Keratinocyte (primary cell): Measurements from ENCODE around the gene REPS1. TPM values are rescaled to one million over a fixed set of nuclear protein-coding genes. Genes with fewer than 3 reads are reported as not detected.

Experiments
- DNase-seq: peaks from one replicate; pipeline ENCODE4 v3.0.0-alpha.2; 2011; ENCODE audit warnings: low read depth, missing footprints, low spot score
- FAIRE-seq: peaks from 2 replicates; lab custom pipeline; 2011; peaks lifted over from hg19 to GRCh38; lab: Jason Lieb, UNC
- H2AFZ ChIP-seq: 2 replicates; pipeline ENCODE4 v1.6.0; 2012; ENCODE audit warnings: low read length, control low read depth, inconsistent platforms; ENCODE audit not compliant: control insufficient read depth
- H3K27ac ChIP-seq: 2 replicates; pipeline ENCODE4 v1.5.1; 2011; ENCODE audit warnings: low read length; ENCODE audit not compliant: control insufficient read depth, insufficient read depth
- H3K27me3 ChIP-seq: 3 replicates; pipeline ENCODE4 v1.6.0; 2011; ENCODE audit warnings: low read length; ENCODE audit not compliant: control insufficient read depth, insufficient read depth; ENCODE audit errors: extremely low read depth
- H3K36me3 ChIP-seq, 2 experiments: 2 replicates in 1 of 2; 3 replicates in 1 of 2; pipeline ENCODE4 v1.5.1; 2011; ENCODE audit warnings: low read length in 2 of 2, mild to moderate bottlenecking in 1 of 2; ENCODE audit not compliant: control insufficient read depth in 2 of 2, insufficient read depth in 2 of 2; ENCODE audit errors: extremely low read depth in 1 of 2
- H3K4me1 ChIP-seq: 3 replicates; pipeline ENCODE4 v1.5.1; 2011; ENCODE audit warnings: low read length; ENCODE audit not compliant: control insufficient read depth, insufficient read depth; ENCODE audit errors: extremely low read depth
- H3K4me2 ChIP-seq: 3 replicates; pipeline ENCODE4 v1.6.0; 2011; ENCODE audit warnings: low read depth, low read length; ENCODE audit not compliant: control insufficient read depth, insufficient read depth; ENCODE audit errors: extremely low read depth
- H3K4me3 ChIP-seq, 3 experiments: fragments of 200-600 bp in 1 of 3; sonication (generic) in 1 of 3; 2 replicates in 2 of 3; 3 replicates in 1 of 3; pipeline ENCODE4 v1.5.1; 2011 to 2016; ENCODE audit warnings: low read length in 3 of 3, mild to moderate bottlenecking in 3 of 3, control low read depth in 2 of 3, inconsistent platforms in 1 of 3, low read depth in 1 of 3, mixed read lengths in 1 of 3, mixed run types in 1 of 3, moderate library complexity in 1 of 3; ENCODE audit not compliant: control insufficient read depth in 2 of 3, insufficient read depth in 2 of 3; ENCODE audit errors: extremely low read depth in 1 of 3
- H3K79me2 ChIP-seq: 2 replicates; pipeline ENCODE4 v1.6.0; 2012; ENCODE audit warnings: low read length; ENCODE audit not compliant: control insufficient read depth, insufficient read depth
- H3K9ac ChIP-seq: 3 replicates; pipeline ENCODE4 v1.6.0; 2011; ENCODE audit warnings: low read length; ENCODE audit not compliant: control insufficient read depth, insufficient read depth; ENCODE audit errors: extremely low read depth
- H3K9me1 ChIP-seq: 3 replicates; pipeline ENCODE4 v1.6.0; 2011; ENCODE audit warnings: low read length; ENCODE audit not compliant: control insufficient read depth, insufficient read depth; ENCODE audit errors: extremely low read depth
- H3K9me3 ChIP-seq: 2 replicates; pipeline ENCODE4 v1.5.1; 2012; ENCODE audit warnings: low read depth, low read length; ENCODE audit not compliant: control insufficient read depth
- H4K20me1 ChIP-seq: 3 replicates; pipeline ENCODE4 v1.6.0; 2011; ENCODE audit warnings: low read length; ENCODE audit not compliant: control insufficient read depth, insufficient read depth; ENCODE audit errors: extremely low read depth
- CTCF ChIP-seq, 3 experiments: IDR thresholded peaks in 1 of 3; conservative IDR thresholded peaks in 1 of 3; optimal IDR thresholded peaks in 1 of 3; 2 replicates in 2 of 3; 3 replicates in 1 of 3; pipeline versions ENCODE3 to v1.5.1; 2011; ENCODE audit warnings: low read length in 3 of 3, mild to moderate bottlenecking in 3 of 3, moderate library complexity in 2 of 3, control low read depth in 1 of 3, inconsistent platforms in 1 of 3; ENCODE audit not compliant: insufficient read depth in 2 of 3; ENCODE audit errors: extremely low read depth in 1 of 3
- EZH2 ChIP-seq: IDR thresholded peaks from one replicate; pipeline ENCODE4 v1.6.1; 2012; ENCODE audit warnings: inconsistent platforms, mild to moderate bottlenecking, low read length, moderate library complexity
- dilution Hi-C: fragments of 300-500 bp; cut with MboI; formaldehyde crosslinking; loops from one replicate; pipeline ENCODE4 v1.7.0; 2020; ENCODE audit warnings: low sequenced_read_pairs; ENCODE audit not compliant: extremely low pct_ligation_motif_present
- polyA plus RNA-seq, 5 experiments: library from polyadenylated mRNA; depleted of rRNA in 3 of 5; stranded (reverse) in 3 of 5; stranded (forward) in 1 of 5; unstranded in 1 of 5; fragments of >200 nt; gene quantifications; 1 replicate in 1 of 5; 2 replicates in 3 of 5; 3 replicates in 1 of 5; pipeline versions ENCODE4 v1.2.1 to v1.2.3, GENCODE V29; 2011 to 2012; ENCODE audit warnings: missing spikeins in 2 of 5, low read depth in 1 of 5, low replicate concordance in 1 of 5

Gene REPS1
- polyA plus RNA-seq, 1 donor (not counting 4 experiments of a cell fraction or from before 2014, with no cell fraction given), result 61.3 TPM

- FAIRE-seq (no peak), DNase-seq (no peak)
- no peaks in the 10 kb centered on the region for H3K9me1 ChIP-seq
- no peak overlapping the region for H3K4me2 ChIP-seq
- H3K9me3 ChIP-seq, result no peaks in the 10 kb centered on the region
- H3K36me3 ChIP-seq, result no peaks in the 10 kb centered on the region
- H3K27me3 ChIP-seq, result no peaks in the 10 kb centered on the region
- TF ChIP-seq CTCF (optimal IDR thresholded peaks at IDR 0.05 in 1 of 3, IDR thresholded peaks at IDR 0.05 in 1 of 3, conservative IDR thresholded peaks at IDR 0.05 in 1 of 3; ENCODE audit: extremely low read depth in 1 of 3, insufficient read depth in 2 of 3, low read length in 3 of 3), result no peak
- TF ChIP-seq EZH2, result no peak
- H3K79me2 ChIP-seq, result no peaks in the 10 kb centered on the region
- no peaks in the 10 kb centered on the region for H3K4me1 ChIP-seq
- no peaks in the 10 kb centered on the region for H4K20me1 ChIP-seq
- dilution Hi-C loops, result no loop called here
- no peak overlapping the region for H3K27ac ChIP-seq
- no peak overlapping the region for H3K9ac ChIP-seq
- no peak overlapping the region for H3K4me3 ChIP-seq
- H2AFZ ChIP-seq, result no peak overlapping the region
Observed at GRCh38 chr6:138864343-138864890, 123.6 kb downstream of the REPS1 start.

GRCh38 chr6:138863321-138863720 is 124.7 kb downstream of the REPS1 start:
- no peaks in the 10 kb centered on the region for H3K9me3 ChIP-seq
- H3K36me3 ChIP-seq, result no peaks in the 10 kb centered on the region
- no peak overlapping the region for H3K27ac ChIP-seq
- H3K4me2 ChIP-seq, result no peak overlapping the region
- FAIRE-seq (no peak), DNase-seq (no peak)
- H4K20me1 ChIP-seq, result no peaks in the 10 kb centered on the region
- peak overlapping the region; percentile 26 for H2AFZ ChIP-seq
- dilution Hi-C loops, result no loop called here
- no peaks in the 10 kb centered on the region for H3K9me1 ChIP-seq
- H3K79me2 ChIP-seq, result no peaks in the 10 kb centered on the region
- TF ChIP-seq CTCF (optimal IDR thresholded peaks at IDR 0.05 in 1 of 3, IDR thresholded peaks at IDR 0.05 in 1 of 3, conservative IDR thresholded peaks at IDR 0.05 in 1 of 3; ENCODE audit: extremely low read depth in 1 of 3, insufficient read depth in 2 of 3, low read length in 3 of 3), result peak in 1 of 3 experiments; percentile 5
- no peak for TF ChIP-seq EZH2
- H3K27me3 ChIP-seq, result no peaks in the 10 kb centered on the region
- H3K4me3 ChIP-seq, result no peak overlapping the region
- no peaks in the 10 kb centered on the region for H3K4me1 ChIP-seq
- H3K9ac ChIP-seq, result no peak overlapping the region
